RWPE1 (cell line): ENCODE data around the gene SCN2A.

Source experiments
- CTCF ChIA-PET: fragments of 350-600 bp; sonication (Branson Sonifier 250); formaldehyde crosslinking; extraction: SDS; loops from one replicate; lab custom pipeline; 2021; lab: Yijun Ruan, JAX
- POLR2A ChIA-PET: fragments of 400-600 bp; formaldehyde crosslinking; extraction: SDS; loops from one replicate; lab custom pipeline; 2020; ENCODE audit warnings: antibody characterized with exemption; ENCODE audit not compliant: low non-redundant PET; lab: Yijun Ruan, JAX
- DNase-seq: peaks from one replicate; pipeline ENCODE4 v3.0.0; 2012; ENCODE audit warnings: low spot score
- H3K27ac ChIP-seq: fragments of 450-650 bp; 2 replicates; pipeline ENCODE4 v1.5.1; 2017
- CTCF ChIP-seq: fragments of 450-650 bp; conservative IDR thresholded peaks from 2 replicates; pipeline ENCODE4 v1.5.1; 2017; ENCODE audit warnings: low read depth, mild to moderate bottlenecking

SCN2A gene

GRCh38 chr2:165198181-165198580, 41.0 kb upstream of the SCN2A start:
- TF ChIP-seq CTCF, result no peak
- CTCF ChIA-PET, result no interaction called here
- no peak overlapping the region for H3K27ac ChIP-seq
- POLR2A ChIA-PET, result no interaction called here
- no peak for DNase-seq

GRCh38 chr2:165202239-165202638, 37.0 kb upstream of the SCN2A start:
- TF ChIP-seq CTCF, result no peak
- ChIA-PET CTCF (no interaction called here), POLR2A (no interaction called here)
- DNase-seq, result no peak
- H3K27ac ChIP-seq, result no peak overlapping the region

- CTCF ChIA-PET, result interaction anchor here (0.5 to 2.9 kb wide), 26 partner anchors 9 to 1759 kb away, joined by 3 to 12 read pairs (median 4); no protein-coding TSS in a partner anchor
- DNase-seq, result peak; percentile 21
- H3K27ac ChIP-seq, result no peak within 1 kb of the TSS
- TF ChIP-seq CTCF, result peak; percentile 76
- POLR2A ChIA-PET, result no interaction called here
Observed at GRCh38 chr2:165203689-165204559, 35.3 kb upstream of the SCN2A start, which contains the start of gene SCN3A. Gene SCN3A (minus strand): TSS chr2:165204050. CDS start chr2:165176394, 27,656 bp downstream.

DNA sequence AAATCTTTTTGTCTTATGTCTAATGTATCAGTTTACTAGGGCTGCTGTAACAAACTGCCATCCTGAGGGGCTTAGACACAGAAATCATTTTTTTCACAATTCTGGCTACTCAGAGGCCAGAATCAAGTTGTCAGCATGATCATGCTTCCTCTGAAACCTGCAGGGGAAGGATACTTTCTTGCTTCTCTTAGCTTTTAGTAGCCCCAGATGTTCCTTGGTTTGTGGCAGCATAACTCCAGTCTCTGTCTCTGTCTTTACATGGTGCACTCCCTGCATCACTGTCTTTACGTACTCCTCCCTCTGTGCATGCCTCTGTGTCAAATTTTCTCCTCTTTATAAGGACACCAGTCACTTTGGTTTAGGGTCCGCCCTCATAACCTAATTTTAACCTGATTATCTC, 33.3 kb upstream of the SCN2A start:
- no peak overlapping the region for H3K27ac ChIP-seq
- POLR2A ChIA-PET, result no interaction called here
- no peak for TF ChIP-seq CTCF
- CTCF ChIA-PET, result interaction anchor here (1.0 kb wide), 1 partner anchor 189 kb away, joined by 4 read pairs; no protein-coding TSS in a partner anchor
- DNase-seq, result no peak

GRCh38 chr2:165208094-165208493, 31.1 kb upstream of the SCN2A start:
- CTCF ChIA-PET, result interaction anchor here (0.7 kb wide), 1 partner anchor 31 kb away, joined by 5 read pairs; the partner anchor contains the start of gene SCN2A
- POLR2A ChIA-PET, result no interaction called here
- TF ChIP-seq CTCF, result no peak
- H3K27ac ChIP-seq, result no peak overlapping the region
- DNase-seq, result no peak

DNA sequence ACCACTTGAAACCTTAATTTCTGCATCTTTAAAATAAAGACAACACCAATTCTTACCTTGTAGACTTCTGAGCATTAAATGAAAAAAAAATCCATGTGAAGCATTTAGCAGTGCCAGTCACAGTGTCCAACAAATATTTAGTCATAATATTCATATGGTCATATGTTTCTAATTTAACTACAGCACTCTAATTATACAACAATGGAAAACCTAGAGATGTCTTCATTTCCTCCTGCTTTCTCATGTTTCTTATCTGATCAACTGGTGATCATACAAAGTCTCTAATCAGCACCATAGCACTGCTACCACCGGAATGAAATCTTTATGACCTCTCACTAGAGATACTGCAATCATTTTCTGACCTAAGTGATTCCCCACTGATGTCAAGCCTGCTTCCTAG, 25.1 kb upstream of the SCN2A start:
- TF ChIP-seq CTCF, result no peak
- CTCF ChIA-PET, result interaction anchor here (0.6 kb wide), 1 partner anchor 11 kb away, joined by 5 read pairs; the partner anchor contains the start of gene SCN3A
- POLR2A ChIA-PET, result no interaction called here
- no peak for DNase-seq
- no peak overlapping the region for H3K27ac ChIP-seq
